GM18507 (cell line): ENCODE results near the gene MALAT1.

ENCODE experiments used
- DNase-seq: peaks from one replicate; pipeline ENCODE4 v3.0.0; 2011; ENCODE audit warnings: low read depth; ENCODE audit not compliant: insufficient read length; ENCODE audit errors: extremely low spot score
- FAIRE-seq: peaks from 2 replicates; lab custom pipeline; 2011; peaks lifted over from hg19 to GRCh38; lab: Jason Lieb, UNC

MALAT1 gene

DNA sequence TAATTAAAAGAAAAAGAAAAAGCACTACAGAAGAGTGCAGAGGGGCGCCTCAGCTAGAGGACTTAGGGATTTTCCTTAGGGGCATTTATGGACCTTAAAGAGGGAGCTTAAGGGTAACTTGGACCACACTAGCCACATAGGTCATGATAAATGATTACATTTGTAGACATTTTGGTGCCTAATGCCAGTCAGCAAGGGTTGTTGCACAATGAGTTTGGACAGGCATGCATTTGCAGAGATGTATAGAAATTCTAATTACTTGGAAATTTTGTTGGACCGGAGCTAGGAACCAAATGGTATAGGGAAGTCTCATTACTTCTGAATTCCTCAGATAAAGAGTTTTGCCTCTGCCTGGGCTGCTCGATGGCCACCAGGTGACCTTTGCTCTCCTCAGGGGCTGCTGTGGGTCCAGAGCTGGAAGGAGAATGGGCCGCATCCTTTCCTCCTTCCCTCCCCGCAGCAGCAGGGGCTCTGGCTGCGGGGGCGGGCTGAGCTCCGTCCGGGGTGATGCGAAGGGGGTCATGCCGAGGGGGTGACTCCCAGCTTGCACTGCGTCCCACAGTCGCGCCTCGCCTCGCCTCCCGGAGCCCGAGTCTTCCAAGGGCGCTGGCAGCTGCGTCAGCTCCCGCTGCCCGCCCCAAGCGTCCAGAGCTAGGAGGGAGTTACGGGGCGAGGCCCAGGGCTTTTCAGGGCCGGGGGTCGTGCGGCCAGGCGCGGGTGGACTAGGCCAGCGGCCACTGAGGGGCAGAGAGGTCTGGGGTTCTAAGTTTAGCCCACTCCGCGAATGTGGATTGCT lies 20.3 kb upstream of the MALAT1 start:
- DNase-seq (no peak), FAIRE-seq (no peak)

DNA sequence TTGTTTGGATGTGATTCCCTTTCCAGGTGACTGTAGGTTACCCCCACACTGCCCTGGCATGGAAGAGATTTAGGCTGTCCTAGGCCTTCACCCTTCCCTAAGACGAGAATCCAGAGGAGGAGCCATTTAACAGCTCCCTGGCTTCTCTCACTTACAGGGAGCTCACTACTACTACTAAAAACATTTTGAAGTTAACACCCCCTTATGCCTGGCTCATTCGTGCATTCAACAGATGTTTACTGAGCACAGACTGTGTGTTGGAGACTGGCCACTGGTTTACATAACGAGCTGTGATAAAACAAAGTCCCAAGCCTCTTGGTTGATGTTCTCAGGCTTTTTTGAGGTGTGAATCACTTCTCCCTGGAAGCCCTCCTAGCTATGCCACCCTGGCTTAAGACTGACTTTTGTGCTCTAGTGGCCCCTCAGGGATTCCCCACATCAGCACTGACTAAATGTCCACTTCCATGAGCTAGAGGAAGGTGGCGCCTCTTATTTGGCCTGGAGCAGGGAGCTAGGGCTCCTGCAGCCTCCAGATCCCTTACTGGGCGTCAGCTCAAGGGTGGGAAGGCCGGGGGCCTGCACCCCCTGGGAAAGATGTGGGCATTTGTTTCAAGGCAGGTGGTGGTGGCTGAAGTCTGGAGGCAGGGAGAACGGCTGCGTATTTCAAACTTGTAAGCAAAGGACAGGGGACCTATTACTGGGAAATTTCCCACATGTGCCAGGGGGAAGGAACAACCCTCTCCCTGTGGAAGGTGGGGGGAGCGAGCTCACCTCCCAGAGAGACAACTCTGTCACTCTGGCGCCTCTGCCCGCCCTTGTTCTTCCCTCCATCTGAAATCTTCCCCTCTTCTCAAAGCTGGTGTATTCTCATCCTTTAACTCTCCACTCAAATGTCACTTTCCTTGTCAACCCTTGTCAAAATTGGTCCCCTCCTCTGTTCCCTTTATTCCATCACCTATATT lies 19.4 kb upstream of the MALAT1 start:
- no peak for DNase-seq
- no peak for FAIRE-seq

DNA sequence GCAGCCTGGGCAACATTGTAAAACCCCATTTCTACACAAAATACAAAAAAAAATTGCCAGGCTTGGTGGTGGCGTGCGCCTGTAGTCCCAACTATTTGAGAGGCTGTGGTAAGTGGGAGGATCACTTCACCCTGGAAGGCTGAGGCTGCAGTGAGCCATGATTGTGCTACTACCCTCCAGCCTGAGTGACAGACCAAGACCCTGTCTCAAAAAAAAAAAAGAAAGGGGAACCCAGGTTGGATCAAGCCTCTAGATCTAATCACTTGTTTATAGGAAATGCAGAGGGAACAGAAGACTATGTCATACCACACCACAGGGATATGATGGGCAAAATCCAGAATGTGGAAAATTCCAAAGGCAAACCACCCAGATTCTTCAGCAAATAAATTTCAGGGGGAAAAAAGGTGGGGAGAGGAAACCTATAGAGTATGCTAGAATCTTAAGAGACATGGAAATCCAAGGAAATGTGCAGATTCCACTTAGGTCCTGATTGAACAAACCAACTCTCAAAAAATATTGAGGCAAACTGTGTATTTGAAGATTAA lies 16.5 kb upstream of the MALAT1 start:
- no peak for DNase-seq
- FAIRE-seq, result no peak

DNA sequence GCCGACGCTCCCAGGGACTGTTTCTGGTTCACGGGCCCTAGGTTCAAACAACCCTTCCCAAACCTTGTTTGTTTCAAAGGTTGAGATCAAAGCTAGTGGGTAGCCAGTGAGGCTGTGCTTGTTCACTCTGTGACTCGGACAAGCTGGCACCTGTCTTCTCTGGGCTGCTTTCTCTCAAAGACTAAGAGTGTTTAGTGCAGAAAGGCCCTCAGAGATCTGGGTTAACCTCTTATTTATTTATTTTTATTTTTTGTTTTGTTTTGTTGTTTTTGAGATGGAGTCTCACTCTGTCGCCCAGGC lies 13.0 kb upstream of the MALAT1 start:
- DNase-seq (no peak), FAIRE-seq (no peak)

DNA sequence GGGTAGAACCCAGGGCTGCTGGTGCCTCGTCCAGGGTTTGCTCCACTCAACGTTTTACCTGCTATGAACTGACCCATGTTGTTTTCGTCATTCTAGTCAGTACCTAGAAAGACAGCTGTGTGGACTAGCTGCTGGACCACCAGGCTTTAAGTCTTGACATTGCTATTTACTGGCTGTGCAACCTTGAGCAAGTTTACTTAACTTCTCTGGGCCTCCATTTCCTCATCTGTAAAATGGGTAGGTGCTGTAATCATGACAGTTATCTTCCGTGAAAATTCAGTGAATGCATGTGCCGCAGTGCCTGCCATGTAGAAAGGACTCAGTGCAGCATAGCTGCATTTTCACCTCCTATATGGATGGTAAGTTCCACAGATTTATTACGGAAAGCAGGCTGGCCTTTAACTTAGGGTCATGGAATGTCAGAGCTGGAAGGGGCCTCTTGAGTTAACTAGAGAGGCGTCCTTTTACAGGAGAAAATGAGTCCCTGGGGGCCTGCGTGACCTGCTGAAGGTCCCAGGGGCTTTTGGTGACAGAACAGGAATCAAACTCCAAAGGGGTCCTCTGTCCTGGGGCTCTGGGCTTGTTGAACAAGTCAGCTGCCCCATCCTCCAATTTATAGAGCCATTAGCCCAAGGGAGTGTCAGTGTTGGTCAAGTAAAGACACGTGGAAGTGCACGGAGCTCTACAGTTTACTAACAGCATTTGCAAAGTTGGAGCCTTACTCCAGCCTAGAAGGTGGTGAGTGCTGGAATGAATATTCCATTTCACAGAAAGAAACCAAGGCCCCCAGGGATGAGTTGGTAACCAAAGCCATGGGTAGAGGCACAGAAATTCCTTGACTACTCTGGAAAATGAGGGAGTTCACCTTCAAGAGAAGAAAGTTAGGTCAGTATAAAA lies 12.0 kb upstream of the MALAT1 start:
- FAIRE-seq (no peak), DNase-seq (no peak)

DNA sequence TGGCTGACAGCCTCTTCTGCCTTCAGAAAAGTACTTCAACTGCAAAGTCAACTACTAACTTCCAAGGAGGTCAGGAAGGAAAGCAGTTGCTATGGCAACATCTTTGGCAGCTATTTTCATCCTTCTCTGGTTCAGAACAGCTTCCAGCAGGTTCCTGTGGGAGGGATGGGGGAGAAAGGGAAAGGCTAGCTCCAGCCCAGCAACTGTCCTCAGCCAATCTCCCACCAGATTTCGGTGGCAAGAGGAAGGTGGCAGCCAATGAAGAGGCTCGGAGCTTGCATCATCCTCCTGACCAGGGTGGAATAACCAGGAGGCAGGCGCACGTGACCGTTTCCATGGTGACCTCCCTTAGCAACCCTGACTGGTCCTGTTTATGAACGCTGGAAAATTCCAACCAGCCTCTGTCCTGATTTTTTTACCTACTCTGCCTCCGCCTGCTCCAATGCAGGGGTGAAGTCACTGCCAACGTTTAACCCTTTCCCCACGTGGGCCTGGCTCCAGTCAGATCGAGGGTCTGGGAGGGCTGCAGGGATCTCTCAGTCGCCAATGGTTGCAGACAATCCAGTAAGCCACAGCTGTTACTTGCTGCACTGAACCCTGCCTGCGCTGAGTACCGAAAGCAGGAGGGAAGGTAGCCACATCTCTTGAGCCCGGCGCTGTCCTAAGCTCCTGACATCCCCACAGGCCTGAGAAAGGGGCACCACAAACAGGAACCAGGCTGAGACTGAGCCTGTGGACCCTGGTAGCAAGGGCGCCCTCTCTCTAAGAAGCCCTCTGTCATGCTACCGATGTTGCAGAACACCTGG lies 11.2 kb upstream of the MALAT1 start:
- DNase-seq, result no peak
- no peak for FAIRE-seq

DNA sequence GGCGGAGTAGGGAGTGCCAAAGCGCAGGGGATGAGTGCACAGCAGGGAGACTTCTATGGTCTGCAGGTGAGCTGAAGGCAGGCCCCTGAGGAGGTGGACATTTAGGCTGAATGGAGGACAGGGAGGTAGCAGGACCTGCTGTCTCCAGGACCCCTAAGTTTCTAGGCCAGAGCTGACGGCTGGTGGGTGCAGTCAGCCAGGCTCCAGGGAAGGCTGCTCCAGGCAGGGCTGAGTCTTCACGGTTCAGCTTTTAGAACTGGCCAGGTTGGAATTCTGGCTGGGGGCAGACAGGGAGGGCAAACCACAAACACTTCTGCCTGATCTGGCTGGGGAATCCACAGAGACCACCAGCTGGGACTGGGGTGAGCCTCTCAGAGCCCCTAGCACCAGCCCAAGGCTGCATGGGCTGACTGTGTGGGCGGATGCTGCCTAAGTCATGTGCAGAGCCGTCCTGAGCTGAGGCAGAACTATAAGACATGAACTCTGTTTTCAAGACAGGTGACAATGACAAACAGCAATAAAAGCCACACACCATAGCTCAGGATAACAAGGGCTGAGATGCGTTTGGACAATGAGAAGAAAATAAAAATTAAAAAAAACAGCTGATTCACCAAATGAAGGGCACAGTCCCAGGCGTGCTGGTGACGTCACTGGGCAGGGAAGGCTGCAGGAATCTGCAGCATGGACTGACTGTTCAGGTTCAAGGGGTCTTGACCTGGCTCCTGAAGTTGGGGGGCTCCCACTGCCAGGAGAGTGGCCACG lies 10.4 kb upstream of the MALAT1 start:
- FAIRE-seq (no peak), DNase-seq (no peak)

DNA sequence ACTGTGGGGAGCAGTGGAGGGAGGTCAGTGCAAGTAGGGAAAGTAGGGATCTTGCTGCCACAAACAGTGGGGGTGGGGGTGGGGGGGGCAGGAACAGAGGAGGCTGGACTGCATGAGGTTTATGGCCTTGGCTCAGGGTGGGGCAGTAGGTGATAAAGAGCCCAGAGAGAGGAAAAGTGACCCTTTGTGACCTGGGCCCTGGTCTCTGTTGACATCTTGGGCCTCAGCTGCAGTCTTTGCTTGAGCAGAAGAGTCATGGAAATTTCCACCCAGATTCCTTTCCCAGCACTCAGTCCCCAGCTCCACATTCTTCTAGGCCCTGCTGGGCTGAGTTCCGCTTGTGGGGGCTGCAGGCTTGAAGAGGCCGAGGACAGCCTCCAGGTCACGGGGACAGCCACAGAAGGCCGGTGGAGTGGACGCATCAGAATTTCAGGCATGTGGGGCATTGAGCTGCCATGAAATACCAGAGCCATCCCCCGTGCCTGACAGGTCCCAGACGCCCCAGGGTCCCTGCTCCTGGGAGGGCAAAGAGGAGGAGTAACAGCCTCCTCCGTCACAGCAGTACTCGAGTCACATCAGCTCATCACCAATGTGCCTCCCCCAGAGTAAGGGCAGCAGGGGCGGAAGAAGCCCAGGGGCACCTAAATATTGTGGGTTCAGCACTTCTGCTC lies 9.7 kb upstream of the MALAT1 start:
- FAIRE-seq (no peak), DNase-seq (no peak)

DNA sequence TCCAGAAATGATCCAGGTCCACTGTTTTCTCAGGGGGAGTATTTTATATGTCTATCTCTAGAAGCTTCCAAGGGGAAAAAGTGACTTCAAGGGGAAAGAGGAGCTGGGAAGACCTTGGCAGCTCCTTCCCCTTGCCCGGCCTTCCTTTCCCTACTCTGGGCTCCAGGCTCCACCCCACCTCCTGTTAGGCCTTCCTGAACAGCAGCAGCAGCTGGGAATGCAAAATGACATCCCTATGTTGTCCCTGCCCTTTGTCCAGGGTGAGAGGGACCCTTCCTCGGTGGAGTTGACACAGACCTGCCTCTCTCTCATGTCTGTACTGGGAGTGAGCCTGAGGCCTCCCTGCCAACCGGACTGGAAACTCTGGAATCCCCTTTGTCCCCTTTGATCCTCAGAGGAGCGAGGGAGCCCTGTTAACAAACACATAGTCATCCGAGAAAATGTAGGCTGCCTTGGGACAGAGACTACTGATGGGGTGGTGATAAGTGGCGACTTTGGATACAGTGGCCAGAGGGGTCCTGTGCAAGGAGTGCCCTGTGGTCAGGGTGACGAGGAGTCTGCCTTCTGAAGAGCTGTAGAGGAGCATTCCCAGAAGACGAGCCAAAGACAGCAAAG lies 9.0 kb upstream of the MALAT1 start:
- FAIRE-seq, result no peak

DNA sequence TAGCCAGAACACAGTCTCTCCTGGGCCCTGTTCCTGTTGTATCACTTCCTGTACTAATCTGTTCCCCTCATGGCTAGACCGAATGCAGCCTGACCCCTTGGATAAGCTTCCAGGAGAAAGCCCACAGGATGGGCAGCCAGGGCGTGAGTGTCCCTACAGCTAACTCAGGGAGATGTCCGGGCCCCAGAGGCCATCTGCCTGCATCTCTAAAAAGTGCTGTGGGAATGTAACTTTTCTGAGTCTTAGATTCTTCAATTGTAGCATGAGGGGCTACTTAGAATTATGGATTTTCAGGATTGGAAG lies 7.7 kb upstream of the MALAT1 start:
- DNase-seq, result no peak
- no peak for FAIRE-seq

More for the DNA sequence above, 9.0 kb upstream of the MALAT1 start:
- DNase-seq, result no peak

DNA sequence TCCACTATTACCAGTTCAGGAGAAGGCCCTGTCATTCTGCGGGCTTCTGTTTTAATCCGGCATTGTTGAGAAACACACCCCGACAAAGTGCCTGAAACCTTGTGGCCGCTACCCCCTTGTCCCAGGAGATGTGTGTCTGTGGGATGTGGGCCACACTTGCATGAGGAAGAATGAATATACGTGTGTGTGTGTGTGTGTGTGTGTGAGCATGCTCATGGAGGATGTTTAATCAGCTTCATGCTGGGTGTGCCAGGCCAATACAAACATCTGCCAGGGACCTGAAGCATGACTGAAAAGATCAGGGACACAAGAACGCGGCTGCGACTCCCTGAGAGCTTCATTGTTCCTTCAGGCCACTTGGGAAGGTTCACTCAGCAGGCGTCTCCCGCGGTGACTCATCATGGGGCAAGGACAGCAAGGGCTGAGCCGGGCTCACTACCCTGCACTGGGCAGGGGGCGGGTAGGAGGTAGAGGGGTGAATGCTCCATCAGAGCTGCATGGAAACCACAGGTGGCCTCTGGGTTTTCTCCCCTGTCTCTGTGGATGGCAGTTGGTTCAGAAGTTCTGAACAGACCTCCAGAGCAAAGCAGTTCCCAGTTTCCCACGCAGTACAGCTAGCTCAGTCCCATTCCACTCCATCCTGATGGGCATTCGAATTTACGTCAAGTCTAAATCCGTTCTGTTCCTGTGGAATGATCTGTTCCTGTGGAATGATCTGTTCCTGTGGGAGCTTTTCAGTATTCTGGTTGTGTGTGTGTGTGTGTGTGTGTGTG lies 7.0 kb upstream of the MALAT1 start:
- FAIRE-seq, result peak; percentile 5
- no peak for DNase-seq

DNA sequence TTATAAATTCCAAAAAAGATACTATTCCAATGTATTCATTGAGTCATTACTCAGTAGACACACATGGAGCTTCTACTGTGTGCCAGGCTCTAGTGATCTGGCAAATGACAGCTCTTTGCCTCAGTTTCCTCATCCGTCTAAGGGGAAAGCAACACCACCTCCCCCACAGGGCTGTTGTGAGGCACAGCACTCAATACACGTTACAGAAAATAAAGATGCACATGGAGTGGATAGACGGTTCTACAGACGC lies 6.5 kb upstream of the MALAT1 start:
- FAIRE-seq (no peak), DNase-seq (no peak)

DNA sequence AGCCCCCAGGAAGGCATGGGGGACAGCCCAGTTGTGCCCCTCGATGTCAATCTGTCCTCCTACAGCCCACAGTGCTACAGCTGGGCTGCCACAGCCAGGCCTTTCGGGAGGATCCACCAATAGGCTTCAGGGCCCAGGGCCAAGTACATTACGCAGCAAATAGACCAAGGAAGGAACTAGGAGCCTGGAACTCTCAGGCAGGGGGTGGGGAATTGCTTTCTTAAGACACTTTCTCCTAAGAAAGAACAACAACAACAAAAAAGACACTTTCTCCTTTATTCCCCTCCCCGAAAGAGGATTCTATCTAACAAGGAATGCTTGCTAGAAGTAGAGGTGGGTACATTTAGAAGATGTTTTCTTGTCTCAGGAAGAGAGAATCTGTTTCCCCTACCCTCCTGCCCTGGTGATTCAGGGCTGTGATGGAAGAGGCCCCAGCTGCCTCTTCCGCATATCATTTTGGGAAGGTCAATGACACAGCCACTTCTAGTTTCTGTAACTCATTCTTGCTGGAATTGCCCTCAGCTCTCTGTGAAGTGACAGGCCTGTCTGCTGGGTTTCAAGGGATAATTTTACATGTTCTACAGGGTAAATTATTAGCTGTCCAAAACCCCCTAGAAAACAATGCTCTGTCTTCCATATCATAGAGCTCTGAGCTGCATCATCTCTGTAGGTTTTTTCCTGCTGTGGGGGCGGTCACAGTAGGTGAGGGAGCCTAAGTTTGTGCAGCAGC lies 6.0 kb upstream of the MALAT1 start:
- DNase-seq, result no peak
- FAIRE-seq, result peak; percentile 63

DNA sequence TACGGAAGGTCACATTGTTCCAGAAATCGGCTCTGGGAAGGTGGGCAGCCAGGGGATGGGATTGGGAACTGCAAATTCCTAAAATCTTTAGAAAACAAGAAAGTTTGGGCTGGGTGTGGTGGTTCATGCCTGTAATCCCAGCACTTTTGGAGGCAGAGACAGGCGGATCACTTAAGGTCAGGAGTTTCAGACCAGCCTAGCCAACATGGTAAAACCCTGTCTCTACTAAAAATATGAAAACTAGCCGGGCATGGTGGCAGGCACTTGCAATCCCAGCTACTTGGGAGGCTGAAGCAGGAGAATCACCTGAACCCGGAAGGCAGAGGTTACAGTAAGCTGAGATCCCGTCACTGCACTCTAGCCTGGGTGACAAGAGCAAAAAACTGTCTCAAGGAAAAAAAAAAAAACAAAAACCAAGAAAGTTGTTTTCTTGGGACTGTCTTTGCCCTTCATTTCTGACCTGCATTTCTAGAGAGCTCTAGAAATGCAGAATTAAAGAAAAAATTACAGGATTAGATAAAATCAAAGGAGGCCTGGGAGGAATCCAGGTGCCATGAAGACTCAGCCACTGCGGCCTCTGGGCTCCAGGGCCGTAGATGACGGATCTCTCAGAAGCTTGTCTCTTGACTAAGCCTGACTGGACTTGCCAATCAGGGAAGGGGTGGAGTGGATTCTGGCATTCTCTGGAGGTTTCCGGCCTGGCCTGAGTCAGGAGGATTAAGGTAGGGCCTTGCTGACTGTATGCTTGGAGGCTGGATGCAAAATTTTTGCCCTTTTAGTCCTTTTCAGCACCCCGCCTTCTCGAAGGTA lies 5.3 kb upstream of the MALAT1 start:
- FAIRE-seq (no peak), DNase-seq (no peak)

DNA sequence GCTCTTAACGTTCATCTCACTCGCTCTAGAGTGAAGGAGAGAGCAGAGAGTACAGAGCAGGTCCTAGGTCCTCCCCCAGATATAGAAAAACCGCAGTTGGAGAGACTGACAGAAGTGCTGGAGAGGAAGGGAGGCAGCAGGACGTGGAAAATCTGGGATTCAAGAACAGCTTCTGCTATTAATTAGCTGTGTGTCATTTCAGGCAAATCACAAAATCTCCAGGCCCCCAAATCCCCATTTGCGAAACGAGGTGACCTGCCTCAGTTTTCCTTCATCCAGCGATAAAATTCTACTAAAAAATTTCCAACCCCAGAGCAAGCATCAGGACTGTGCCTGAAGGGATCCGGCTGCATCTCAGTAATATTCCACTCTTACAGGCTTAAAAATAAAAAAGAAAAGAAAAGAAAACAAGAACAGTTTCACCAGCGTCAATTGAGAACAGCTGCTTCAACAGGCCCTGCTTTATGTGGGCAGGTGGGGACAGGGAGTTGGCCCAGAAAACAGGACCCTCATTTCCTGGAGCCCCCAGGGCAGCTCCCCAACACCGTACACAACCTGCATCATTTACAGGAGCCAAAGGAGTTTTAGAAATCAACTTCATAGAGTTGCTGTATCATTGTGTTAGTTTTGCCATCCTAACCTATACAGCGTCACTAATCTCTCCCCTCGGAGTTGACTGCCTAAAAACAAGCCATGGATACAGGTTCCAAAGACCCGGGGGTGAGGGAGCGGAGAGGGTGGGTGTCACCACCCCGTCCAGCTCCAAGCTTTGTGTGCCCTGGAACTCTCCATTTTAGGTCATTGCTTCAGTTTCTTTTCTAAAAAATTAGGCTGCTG lies 2.3 kb upstream of the MALAT1 start:
- FAIRE-seq (no peak), DNase-seq (no peak)
